Retinal pigment epithelial cell (primary cell): ENCODE data around the gene NR4A1.

Experiments
- DNase-seq: peaks from one replicate; pipeline ENCODE4 v3.0.0-alpha.2; 2010; ENCODE audit warnings: low read depth
- H3K4me3 ChIP-seq: 2 replicates; pipeline ENCODE4 v1.5.1; 2011; ENCODE audit warnings: mild to moderate bottlenecking, low read length, control low read depth, moderate library complexity
- TF ChIP-seq, protein P1 (sequence below): conservative IDR thresholded peaks from 2 replicates; pipeline ENCODE4 v1.5.1; 2011; ENCODE audit warnings: low read depth, low read length, control low read depth, inconsistent platforms

NR4A1 gene

DNA sequence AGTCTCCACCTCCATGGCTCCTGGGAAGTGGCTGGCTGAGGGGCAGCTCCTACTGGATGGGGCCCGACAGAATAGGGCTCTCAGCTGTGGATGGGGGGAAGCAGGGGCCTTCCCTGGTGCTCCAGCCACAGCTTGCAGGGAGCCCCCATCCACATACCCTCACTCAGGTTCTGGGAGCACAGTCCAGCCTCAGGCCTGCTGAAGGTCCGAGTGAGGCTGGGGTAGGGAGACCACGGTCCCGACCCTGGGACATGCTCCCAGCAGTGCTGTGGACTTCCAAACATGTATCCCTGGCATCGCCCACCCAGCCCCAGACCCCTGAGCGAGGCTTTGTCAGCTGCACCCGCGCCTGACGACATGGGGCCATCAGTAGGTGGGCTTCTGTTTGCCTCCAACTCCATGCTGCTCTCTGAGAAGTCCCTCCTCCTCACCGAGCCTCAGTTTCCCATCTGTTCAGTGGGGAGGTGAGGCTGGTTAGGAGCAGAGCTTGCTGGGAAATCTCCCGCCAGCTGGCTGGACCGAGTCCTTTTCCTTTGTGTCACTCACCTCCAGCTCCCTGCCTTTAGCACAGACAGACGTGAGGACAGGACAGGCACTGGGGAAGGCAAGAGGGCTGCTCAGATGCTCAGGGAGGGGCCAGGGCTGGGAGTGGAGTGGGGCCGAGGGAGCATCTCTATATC is 9.4 kb downstream of the NR4A1 start:
- no peak for DNase-seq

GRCh38 chr12:52061470-52062166 is 10.4 kb downstream of the NR4A1 start:
- TF ChIP-seq, protein P1, sequence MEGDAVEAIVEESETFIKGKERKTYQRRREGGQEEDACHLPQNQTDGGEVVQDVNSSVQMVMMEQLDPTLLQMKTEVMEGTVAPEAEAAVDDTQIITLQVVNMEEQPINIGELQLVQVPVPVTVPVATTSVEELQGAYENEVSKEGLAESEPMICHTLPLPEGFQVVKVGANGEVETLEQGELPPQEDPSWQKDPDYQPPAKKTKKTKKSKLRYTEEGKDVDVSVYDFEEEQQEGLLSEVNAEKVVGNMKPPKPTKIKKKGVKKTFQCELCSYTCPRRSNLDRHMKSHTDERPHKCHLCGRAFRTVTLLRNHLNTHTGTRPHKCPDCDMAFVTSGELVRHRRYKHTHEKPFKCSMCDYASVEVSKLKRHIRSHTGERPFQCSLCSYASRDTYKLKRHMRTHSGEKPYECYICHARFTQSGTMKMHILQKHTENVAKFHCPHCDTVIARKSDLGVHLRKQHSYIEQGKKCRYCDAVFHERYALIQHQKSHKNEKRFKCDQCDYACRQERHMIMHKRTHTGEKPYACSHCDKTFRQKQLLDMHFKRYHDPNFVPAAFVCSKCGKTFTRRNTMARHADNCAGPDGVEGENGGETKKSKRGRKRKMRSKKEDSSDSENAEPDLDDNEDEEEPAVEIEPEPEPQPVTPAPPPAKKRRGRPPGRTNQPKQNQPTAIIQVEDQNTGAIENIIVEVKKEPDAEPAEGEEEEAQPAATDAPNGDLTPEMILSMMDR: no peak
- H3K4me3 ChIP-seq: no peak overlapping the region
- DNase-seq: no peak

More for the DNA sequence above, 9.4 kb downstream of the NR4A1 start:
- H3K4me3 ChIP-seq: no peak overlapping the region
- TF ChIP-seq, protein P1: no peak

GRCh38 chr12:52062167-52063081 is 11.2 kb downstream of the NR4A1 start:
- TF ChIP-seq, protein P1: no peak
- no peak overlapping the region for H3K4me3 ChIP-seq
- no peak for DNase-seq

GRCh38 chr12:52063082-52063924 is 12.1 kb downstream of the NR4A1 start:
- no peak overlapping the region for H3K4me3 ChIP-seq
- DNase-seq: no peak
- TF ChIP-seq, protein P1: no peak

- H3K4me3 ChIP-seq: no peak overlapping the region
- TF ChIP-seq, protein P1: no peak
- DNase-seq: no peak
Observed at GRCh38 chr12:52063981-52064649, 12.9 kb downstream of the NR4A1 start.

DNA sequence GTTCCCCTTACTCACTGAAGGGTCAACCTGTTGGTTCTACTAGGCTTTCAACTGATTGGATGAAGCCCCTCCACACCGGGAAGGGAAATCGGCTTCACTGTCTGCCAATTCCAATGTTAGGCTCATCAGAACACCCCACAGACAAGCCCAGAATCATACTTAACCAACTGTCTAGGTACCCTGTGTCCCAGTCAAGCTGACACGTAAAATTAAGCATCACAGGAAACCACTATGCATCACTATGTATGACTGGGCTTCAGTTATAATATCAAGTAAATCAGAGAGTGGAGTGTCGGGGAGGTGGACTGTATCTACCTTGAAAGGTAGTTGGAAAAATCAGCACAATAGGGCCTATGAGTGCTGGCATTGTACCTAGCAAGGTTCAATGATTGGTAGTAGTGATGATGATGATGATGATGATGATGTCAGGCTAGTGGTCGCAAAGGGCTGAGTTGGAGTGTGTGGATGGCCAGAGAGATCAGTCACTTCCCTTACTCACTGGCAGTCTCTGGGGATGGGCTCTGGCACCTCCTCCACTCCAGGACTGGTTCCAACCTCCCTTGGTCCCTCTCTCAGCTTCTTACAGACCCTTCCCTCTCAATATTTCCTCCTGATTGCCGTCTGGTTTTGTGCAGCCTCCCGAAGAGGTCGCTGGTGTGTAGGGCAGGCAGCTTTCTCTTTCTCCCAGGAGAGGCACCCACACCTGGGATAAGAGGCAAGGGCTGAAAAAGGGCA is 15.3 kb downstream of the NR4A1 start:
- no peak for DNase-seq
- H3K4me3 ChIP-seq: no peak overlapping the region
- TF ChIP-seq, protein P1: no peak
